ENCODE measurements around the gene ARSG.

ARSG gene

GRCh38 chr17:68379692-68380677 is 88.7 kb downstream of the ARSG start:
- no peak for DNase-seq

GRCh38 chr17:68381076-68381900 is 90.0 kb downstream of the ARSG start:
- no peak for DNase-seq

- no peak for DNase-seq
Observed at GRCh38 chr17:68382582-68383085, 91.3 kb downstream of the ARSG start.

- DNase-seq = no peak
Observed at GRCh38 chr17:68383120-68383442, 91.8 kb downstream of the ARSG start.

GRCh38 chr17:68383443-68384321 is 92.4 kb downstream of the ARSG start:
- DNase-seq = peak; percentile 22

GRCh38 chr17:68384471-68384870 is 93.2 kb downstream of the ARSG start:
- no peak for DNase-seq

GRCh38 chr17:68384941-68385340 is 93.6 kb downstream of the ARSG start:
- no peak for DNase-seq

GRCh38 chr17:68385490-68386215 is 94.4 kb downstream of the ARSG start:
- no peak for DNase-seq

GRCh38 chr17:68387435-68388218 is 96.3 kb downstream of the ARSG start:
- no peak for DNase-seq

GRCh38 chr17:68389041-68389440 is 97.7 kb downstream of the ARSG start:
- DNase-seq = no peak

GRCh38 chr17:68390888-68391545 is 99.7 kb downstream of the ARSG start:
- DNase-seq = no peak

- no peak for DNase-seq
Observed at GRCh38 chr17:68391561-68392268, 100.4 kb downstream of the ARSG start.

- DNase-seq = no peak
Observed at GRCh38 chr17:68394608-68395331, 103.5 kb downstream of the ARSG start.

- DNase-seq = no peak
Observed at GRCh38 chr17:68396226-68397107, 105.2 kb downstream of the ARSG start.

- no peak for DNase-seq
Observed at GRCh38 chr17:68397108-68397536, 105.8 kb downstream of the ARSG start.

GRCh38 chr17:68398691-68399637 is 107.7 kb downstream of the ARSG start:
- peak; percentile 67 for DNase-seq
